EH (cell line): ENCODE measurements around the gene RPS15.

Experiments used
- DNase-seq: peaks from one replicate; pipeline ENCODE4 v3.0.0-alpha.2; 2015; ENCODE audit warnings: low read depth

RPS15 gene

DNA sequence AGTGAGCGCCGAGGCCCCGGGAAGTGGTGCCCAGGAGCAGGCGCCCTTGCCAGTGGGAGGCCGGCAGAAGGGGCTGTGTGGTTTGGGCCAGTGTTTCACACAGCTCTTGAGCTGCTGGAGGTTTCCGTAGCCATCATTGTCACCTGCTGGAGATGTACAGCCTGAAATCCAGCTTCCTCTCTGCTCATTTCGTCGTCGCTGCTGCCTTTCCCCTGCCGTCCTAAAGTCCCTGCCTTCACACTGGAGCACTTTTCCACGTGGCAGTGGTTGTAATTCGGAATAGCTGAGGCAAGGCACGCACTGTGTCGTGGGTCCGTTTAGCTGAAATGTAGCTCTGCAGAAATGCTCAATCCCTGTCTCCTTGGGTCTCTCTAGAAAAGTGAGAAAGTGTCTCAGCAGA is 17.6 kb upstream of the RPS15 start:
- no peak for DNase-seq

DNA sequence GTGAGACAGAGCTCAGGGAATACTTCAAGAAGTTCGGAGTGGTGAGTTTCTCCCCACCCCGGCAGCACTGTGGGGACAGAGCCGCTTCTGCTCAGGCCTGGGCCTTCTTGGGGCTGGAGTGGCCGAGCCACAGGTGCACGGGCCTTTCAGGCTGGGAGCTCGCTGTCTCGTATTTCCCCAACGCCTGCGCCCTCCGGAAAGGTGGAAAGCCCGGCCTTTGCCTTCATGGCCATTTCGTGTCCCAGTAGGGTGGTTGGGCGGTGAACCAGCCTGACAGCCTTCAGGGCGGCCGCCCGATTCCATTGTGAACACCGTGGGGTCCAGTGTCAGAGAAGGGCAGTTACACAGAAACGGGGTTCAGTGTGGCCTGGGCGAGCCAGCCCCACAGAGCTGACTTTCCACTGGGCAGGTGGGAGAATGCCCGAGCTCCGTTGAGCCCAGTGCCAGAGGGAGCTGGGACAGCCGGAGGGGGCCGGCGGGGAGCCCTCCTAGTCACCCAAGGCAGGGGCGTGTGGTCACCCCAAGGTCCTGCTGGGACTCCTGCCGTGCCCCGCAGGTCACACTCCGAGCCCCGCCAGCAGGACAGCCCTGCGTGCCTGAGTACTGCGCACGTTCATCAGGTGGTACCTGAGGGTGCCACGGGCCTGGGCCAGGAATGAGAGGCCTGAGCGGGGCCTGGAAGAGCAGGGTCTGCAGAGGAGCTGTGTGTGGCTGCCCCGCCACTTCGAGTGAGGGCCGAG is 16.8 kb upstream of the RPS15 start:
- no peak for DNase-seq

DNA sequence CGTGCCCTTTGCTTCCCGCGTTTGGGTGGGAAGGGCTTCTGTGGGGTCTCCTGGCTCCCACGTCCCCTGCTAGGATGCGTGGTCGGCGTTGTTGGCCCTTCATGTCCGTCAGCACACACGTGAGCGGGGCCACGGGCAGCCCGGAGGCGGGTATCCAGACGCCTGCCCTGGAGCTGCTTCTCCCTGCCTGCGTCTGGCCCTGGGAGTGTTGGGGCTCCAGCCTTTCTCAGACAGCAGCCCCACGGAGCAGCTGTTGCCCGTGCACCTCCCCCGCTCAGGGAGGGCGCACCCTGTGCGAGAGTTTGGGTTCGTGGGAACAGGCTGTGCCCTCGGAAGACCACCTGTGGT is 16.3 kb upstream of the RPS15 start:
- no peak for DNase-seq

DNA sequence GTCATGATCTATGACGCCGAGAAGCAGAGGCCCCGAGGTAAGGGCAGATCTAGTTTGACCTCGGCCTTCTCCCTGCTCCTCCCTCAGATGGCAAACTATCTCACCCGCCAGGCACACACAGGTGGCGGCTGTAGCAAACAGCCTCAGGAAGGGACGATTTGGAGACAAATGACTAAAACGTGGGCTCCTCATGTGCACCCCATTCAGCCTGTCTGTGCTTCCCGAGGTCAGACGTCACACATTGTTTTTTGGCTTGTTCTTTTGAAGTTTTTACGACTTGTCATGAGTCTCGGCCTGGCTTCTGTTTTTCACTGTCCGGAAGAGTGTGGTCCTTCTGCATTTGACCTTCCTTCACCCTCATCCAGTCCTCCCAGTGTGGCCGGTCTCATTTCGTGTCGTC is 15.8 kb upstream of the RPS15 start:
- DNase-seq: no peak

GRCh38 chr19:1422943-1423342 is 15.3 kb upstream of the RPS15 start:
- DNase-seq: no peak

DNA sequence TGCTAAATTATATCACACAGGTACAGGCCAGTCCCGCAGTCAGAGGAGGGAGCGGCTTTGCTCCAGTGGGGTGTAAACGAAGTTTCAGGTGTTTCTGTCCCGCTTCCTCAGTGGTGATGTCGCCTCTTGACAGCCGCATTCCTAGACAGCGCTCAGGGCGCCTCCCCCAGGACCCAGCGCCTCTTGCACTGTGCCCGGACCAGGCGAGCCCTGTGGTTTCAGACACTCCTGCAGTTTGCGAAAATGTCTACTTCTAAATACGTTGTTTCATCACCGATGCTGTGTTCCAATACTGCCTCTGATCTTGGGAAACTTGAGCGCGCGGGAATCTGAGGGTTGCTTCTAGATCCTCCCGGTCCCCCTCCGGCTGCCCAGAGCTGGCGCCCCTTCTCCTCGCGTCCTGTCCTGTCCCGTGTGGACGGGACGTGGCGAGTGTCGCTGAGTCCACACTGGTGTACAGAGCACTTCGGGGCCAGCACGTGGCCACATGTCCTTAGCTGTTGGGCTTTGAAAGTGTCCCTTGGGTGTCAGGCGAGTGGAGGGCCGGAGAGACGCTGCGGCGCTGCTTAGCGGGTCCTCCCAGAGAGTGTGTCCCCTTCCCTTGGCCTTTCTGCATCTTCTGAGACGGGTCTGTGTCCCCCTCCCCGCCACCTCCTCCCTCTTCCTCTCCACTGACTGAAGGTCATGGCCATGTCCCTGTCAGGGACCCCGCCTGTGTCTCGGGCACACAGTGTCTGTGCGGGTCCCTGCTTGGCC is 14.6 kb upstream of the RPS15 start:
- DNase-seq: no peak

GRCh38 chr19:1424192-1424955 is 13.8 kb upstream of the RPS15 start:
- no peak for DNase-seq

- no peak for DNase-seq
These were observed 12.9 kb upstream of the RPS15 start for GRCh38 chr19:1425102-1425837.

GRCh38 chr19:1425902-1426301 is 12.3 kb upstream of the RPS15 start:
- no peak for DNase-seq

DNA sequence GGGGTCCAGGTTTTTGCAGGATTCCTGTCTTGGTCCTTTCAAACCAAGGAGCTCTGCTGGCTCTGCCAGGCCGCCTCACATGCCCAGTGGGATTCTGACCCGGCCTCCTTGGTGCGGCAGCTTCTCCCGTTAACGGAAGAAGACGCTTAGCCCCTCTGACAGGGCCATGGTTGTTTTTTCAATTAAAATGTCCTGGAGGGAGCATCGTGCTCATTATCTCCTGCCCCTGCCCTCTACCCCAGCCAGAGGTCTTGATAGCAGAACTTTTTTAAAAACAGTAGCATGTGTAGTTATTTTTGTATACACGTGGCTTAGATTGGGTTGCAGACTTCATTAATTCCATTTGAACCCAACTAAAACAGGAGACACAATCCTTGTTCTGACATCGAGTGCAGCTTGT is 11.5 kb upstream of the RPS15 start:
- DNase-seq: no peak

DNA sequence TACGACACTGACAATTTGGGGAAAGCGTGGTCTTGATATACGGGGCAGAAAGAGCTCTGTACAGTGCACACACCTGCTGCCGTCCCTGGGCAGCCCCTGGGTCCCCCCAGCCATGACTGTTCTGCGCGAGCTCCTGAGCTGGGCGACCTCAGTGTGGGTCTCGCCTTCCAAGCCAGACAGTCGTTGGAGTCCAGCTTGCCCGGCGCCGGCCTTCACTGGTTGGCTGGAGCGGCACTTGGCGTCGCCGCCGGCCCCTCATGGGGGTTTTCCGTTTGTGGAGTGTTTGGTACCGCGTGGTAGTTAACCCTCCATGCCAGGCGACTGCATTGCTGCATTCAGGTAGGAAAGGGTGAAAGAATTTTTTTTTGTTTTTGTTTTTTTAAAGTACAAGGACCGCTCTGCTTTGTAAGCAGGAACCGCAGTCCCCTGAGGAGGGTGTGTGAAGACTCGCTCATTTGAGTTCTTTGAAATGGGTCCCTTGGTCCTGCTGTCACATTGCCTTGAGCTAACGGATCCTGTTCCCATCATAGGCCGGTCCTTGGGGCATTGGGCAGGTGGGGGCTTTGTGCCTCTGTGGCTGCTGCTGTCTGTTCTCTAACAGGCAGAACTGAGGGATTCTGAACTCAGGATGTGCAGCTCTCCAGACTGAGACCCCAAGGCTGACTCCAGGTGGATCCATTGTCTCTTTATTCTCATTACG is 10.8 kb upstream of the RPS15 start:
- no peak for DNase-seq

GRCh38 chr19:1428738-1429391 is 9.3 kb upstream of the RPS15 start:
- no peak for DNase-seq

- no peak for DNase-seq
These were observed 8.4 kb upstream of the RPS15 start for GRCh38 chr19:1429750-1430149.

DNA sequence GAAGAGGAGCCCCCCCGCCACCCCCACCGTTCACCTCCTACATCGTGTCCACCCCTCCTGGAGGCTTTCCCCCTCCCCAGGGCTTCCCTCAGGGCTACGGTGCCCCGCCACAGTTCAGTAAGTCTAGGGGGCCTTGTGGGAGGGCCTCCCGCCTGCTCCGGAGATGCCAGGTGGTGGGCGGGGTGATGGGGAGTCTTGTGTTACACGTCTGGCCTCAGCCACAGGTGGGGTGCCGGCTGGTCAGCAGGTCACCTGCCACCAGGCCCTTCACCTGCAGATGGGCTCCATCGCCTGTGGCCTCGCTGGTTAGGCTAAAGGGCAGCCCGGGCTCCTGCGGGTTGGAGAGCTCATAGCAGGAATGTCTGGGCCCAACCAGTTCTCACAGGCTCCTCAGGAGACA is 8.0 kb upstream of the RPS15 start:
- DNase-seq: no peak

- DNase-seq: no peak
These were observed 6.3 kb upstream of the RPS15 start for GRCh38 chr19:1431759-1432506.

- DNase-seq: no peak
These were observed 5.7 kb upstream of the RPS15 start for GRCh38 chr19:1432507-1432887.

- DNase-seq: no peak
These were observed 4.8 kb upstream of the RPS15 start for GRCh38 chr19:1433119-1434039.

GRCh38 chr19:1434040-1434366 is 4.2 kb upstream of the RPS15 start:
- DNase-seq: no peak

- no peak for DNase-seq
These were observed 3.6 kb upstream of the RPS15 start for GRCh38 chr19:1434577-1435060.
